ENCODE data around the gene CHD6. TPM values are rescaled to one million over a fixed set of nuclear protein-coding genes. Genes with fewer than 3 reads are reported as not detected.

The CHD6 gene
- total and polyA plus RNA-seq, 4 donors, result 3.3 to 23.4 (median 18.2) TPM

- H3K9ac ChIP-seq (ENCODE audit: low read depth in 1 of 2, low read length in 2 of 2), result no peak overlapping the region
- no peaks in the 10 kb centered on the region for H3K36me3 ChIP-seq (ENCODE audit: control insufficient read depth in 4 of 4, insufficient read depth in 3 of 4, low read depth in 1 of 4, low read length in 3 of 4)
- no peak overlapping the region for H3K4me3 ChIP-seq (ENCODE audit: low read depth in 1 of 3, low read length in 3 of 3)
- H3K4me1 ChIP-seq (ENCODE audit: control insufficient read depth in 4 of 4, insufficient read depth in 4 of 4, low read length in 3 of 4), result no peaks in the 10 kb centered on the region
- TF ChIP-seq CTCF (IDR thresholded peaks at IDR 0.05; ENCODE audit: low read depth, low read length, missing input control) (no peak), YY1 (IDR thresholded peaks at IDR 0.05) (no peak), ATF3 (IDR thresholded peaks at IDR 0.05) (no peak), GABPA (IDR thresholded peaks at IDR 0.05 in 1 of 2, conservative IDR thresholded peaks at IDR 0.05 in 1 of 2) (no peak), MAX (IDR thresholded peaks at IDR 0.05) (no peak), JUND (IDR thresholded peaks at IDR 0.05) (no peak), EGR1 (IDR thresholded peaks at IDR 0.05; ENCODE audit: low read depth in 2 of 2) (no peak), HNF4G (IDR thresholded peaks at IDR 0.05) (no peak), RXRA (IDR thresholded peaks at IDR 0.05) (no peak), TAF1 (conservative IDR thresholded peaks at IDR 0.05) (no peak), REST (IDR thresholded peaks at IDR 0.05) (no peak), NR2F2 (IDR thresholded peaks at IDR 0.05) (no peak), FOXA1 (IDR thresholded peaks at IDR 0.05) (no peak), FOXA2 (IDR thresholded peaks at IDR 0.05) (no peak), HNF4A (conservative IDR thresholded peaks at IDR 0.05) (no peak), SP1 (IDR thresholded peaks at IDR 0.05) (no peak), RAD21 (IDR thresholded peaks at IDR 0.05) (no peak), ZBTB33 (IDR thresholded peaks at IDR 0.05) (no peak)
- DNase-seq (ENCODE audit: low spot score), result no peak
- H3K27me3 ChIP-seq (ENCODE audit: control insufficient read depth in 4 of 4, insufficient read depth in 4 of 4, low read length in 3 of 4), result peaks cover 0 to 3% (median 0%) of the 10 kb centered on the region in 4 donors
- no peak overlapping the region for H3K27ac ChIP-seq (ENCODE audit: low read depth in 1 of 2, low read length in 2 of 2)
- WGBS, result 87% methylated on average over 3 of the region's 3 CpGs
- no peaks in the 10 kb centered on the region for H3K9me3 ChIP-seq (ENCODE audit: control insufficient read depth in 4 of 4, low read length in 3 of 4)
These were observed 27.2 kb upstream of the CHD6 start for GRCh38 chr20:41645372-41645771.

Measured in liver (tissue), 9 donors.